ENCODE measurements around the gene MLLT6. TPM values are rescaled to one million over a fixed set of nuclear protein-coding genes. Genes with fewer than 3 reads are reported as not detected.

The MLLT6 gene
- total RNA-seq, 1 experiment from 2014 or later = 50.6 TPM

DNA sequence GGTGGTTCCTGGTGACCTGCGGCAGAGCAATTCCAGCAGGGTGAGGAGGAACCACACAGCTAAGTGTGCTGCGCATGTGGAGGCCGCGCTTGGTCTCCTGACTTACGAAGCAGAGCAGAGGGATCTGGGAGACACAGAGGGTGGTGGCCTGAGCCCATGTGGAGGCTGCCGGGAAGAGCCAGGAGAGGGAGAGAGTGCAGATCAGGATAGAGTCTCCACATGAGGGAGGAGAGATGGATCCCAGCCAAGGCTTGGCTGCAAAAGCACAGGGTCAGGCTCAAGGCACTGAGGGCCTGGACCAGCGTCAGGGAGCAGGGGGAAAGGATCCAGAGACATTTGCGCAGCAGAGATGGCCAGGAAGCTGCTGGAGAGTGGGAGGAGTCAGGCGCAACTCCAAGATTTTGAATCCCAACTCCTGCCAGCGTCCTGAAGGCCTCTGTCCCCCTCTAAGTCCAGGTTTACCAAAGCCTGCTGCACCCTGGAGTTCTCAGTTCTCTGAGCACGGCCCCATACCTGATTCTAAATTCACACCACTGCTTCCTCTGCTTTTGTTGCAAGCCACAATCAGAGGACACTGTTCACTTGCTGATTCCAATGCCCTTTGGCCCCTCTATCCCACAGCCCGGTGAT lies 11.3 kb upstream of the MLLT6 start:
- intact Hi-C loops (cut with micrococcal nuclease; ENCODE audit: unreplicated experiment) = no loop called here
- Histone ChIP-seq H3K4me3 (ENCODE audit: low read depth in 2 of 2, low read length in 2 of 2) (no peak overlapping the region), H3K4me1 (ENCODE audit: control insufficient read depth, insufficient read depth, low read length) (peaks cover 4% of the 10 kb centered on the region; the same call in 1 of the 2 replicates), H3K27me3 (ENCODE audit: control insufficient read depth, insufficient read depth, low read length) (no peaks in the 10 kb centered on the region), H3K9me3 (ENCODE audit: control insufficient read depth, insufficient read depth, low read depth, low read length) (no peaks in the 10 kb centered on the region), H3K27ac (ENCODE audit: low read length) (no peak overlapping the region; the same call in 1 of the 2 replicates), H3K36me3 (ENCODE audit: control insufficient read depth, insufficient read depth, low read length) (no peaks in the 10 kb centered on the region)
- ATAC-seq = no peak
- CTCF ChIA-PET = no interaction called here
- BruUV-seq (replicated peaks) = no TSS peak
- POLR2A ChIA-PET = no interaction called here
- in situ Hi-C loops (cut with HindIII; ENCODE audit: low pct_unique_long_range_greater_than_20kb, low sequenced_read_pairs) = no loop called here
- no peak for DNase-seq (ENCODE audit: low read depth, low spot score)
- TF ChIP-seq, protein P1, sequence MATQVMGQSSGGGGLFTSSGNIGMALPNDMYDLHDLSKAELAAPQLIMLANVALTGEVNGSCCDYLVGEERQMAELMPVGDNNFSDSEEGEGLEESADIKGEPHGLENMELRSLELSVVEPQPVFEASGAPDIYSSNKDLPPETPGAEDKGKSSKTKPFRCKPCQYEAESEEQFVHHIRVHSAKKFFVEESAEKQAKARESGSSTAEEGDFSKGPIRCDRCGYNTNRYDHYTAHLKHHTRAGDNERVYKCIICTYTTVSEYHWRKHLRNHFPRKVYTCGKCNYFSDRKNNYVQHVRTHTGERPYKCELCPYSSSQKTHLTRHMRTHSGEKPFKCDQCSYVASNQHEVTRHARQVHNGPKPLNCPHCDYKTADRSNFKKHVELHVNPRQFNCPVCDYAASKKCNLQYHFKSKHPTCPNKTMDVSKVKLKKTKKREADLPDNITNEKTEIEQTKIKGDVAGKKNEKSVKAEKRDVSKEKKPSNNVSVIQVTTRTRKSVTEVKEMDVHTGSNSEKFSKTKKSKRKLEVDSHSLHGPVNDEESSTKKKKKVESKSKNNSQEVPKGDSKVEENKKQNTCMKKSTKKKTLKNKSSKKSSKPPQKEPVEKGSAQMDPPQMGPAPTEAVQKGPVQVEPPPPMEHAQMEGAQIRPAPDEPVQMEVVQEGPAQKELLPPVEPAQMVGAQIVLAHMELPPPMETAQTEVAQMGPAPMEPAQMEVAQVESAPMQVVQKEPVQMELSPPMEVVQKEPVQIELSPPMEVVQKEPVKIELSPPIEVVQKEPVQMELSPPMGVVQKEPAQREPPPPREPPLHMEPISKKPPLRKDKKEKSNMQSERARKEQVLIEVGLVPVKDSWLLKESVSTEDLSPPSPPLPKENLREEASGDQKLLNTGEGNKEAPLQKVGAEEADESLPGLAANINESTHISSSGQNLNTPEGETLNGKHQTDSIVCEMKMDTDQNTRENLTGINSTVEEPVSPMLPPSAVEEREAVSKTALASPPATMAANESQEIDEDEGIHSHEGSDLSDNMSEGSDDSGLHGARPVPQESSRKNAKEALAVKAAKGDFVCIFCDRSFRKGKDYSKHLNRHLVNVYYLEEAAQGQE (IDR thresholded peaks at IDR 0.05; ENCODE audit: insufficient read depth in 1 of 2, low read depth in 2 of 2, low read length in 1 of 2) = no peak
- TF ChIP-seq TCF7L2 (IDR thresholded peaks at IDR 0.05; ENCODE audit: low read depth, low read length) = no peak
- no peak for TF ChIP-seq POLR2AphosphoS5 (IDR thresholded peaks at IDR 0.05; ENCODE audit: low read depth, low read length)
- TF ChIP-seq, protein P2, sequence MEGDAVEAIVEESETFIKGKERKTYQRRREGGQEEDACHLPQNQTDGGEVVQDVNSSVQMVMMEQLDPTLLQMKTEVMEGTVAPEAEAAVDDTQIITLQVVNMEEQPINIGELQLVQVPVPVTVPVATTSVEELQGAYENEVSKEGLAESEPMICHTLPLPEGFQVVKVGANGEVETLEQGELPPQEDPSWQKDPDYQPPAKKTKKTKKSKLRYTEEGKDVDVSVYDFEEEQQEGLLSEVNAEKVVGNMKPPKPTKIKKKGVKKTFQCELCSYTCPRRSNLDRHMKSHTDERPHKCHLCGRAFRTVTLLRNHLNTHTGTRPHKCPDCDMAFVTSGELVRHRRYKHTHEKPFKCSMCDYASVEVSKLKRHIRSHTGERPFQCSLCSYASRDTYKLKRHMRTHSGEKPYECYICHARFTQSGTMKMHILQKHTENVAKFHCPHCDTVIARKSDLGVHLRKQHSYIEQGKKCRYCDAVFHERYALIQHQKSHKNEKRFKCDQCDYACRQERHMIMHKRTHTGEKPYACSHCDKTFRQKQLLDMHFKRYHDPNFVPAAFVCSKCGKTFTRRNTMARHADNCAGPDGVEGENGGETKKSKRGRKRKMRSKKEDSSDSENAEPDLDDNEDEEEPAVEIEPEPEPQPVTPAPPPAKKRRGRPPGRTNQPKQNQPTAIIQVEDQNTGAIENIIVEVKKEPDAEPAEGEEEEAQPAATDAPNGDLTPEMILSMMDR (IDR thresholded peaks at IDR 0.05) = no peak
- TF ChIP-seq SIN3A (IDR thresholded peaks at IDR 0.05; ENCODE audit: borderline replicate concordance, insufficient read depth, low read depth, low read length) = no peak

DNA sequence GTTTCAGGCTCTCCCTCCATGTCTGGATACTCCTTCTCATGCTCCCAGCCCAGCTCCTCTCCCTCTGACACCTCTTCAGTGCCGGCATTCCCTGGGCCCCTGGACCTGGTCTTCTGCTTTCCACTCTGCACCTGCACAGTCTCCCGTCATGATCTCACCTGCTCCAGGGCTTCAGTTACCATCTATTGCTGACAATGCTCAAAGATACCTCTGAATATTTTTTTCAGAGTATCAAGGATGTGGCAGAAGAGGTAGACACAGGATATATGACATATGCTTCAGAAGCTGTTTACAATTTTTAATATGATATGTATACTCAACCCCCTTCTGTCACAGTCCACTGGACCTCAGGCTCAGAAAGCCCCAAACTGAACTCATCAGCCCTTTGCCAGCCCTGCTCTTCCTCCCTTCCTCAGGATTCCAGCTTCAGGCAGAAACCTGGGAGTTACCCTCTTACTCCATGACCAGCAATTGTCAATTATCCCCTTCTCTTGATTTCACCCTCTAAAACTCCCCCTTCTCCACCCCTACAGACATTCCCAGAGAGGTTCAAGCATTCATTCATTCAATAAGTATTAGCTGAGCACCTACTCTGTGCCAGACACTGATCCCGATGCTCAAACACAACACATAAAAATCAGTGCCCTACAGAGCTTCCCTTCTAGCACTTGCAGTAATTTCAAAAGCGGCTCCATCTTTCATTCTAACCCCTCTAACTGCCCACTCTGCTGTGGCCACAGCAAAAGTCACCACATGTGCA lies 7.8 kb upstream of the MLLT6 start:
- TF ChIP-seq, protein P2 (IDR thresholded peaks at IDR 0.05) = no peak
- TF ChIP-seq SIN3A (IDR thresholded peaks at IDR 0.05; ENCODE audit: borderline replicate concordance, insufficient read depth, low read depth, low read length) = no peak
- no peak for TF ChIP-seq POLR2AphosphoS5 (IDR thresholded peaks at IDR 0.05; ENCODE audit: low read depth, low read length)
- TF ChIP-seq TCF7L2 (IDR thresholded peaks at IDR 0.05; ENCODE audit: low read depth, low read length) = no peak
- TF ChIP-seq, protein P1 (IDR thresholded peaks at IDR 0.05; ENCODE audit: insufficient read depth in 1 of 2, low read depth in 2 of 2, low read length in 1 of 2) = no peak
- H3K27ac ChIP-seq (ENCODE audit: low read length) = no peak overlapping the region
- ChIA-PET POLR2A (interaction anchor here (0.6 kb wide), 1 partner anchor 150 kb away, joined by 4 read pairs; no protein-coding TSS in a partner anchor), CTCF (no interaction called here)
- no peaks in the 10 kb centered on the region for H3K36me3 ChIP-seq (ENCODE audit: control insufficient read depth, insufficient read depth, low read length)
- ATAC-seq = no peak
- no peak overlapping the region for H3K4me3 ChIP-seq (ENCODE audit: low read depth in 2 of 2, low read length in 2 of 2)
- no TSS peak for BruUV-seq (replicated peaks)
- intact Hi-C loops (cut with micrococcal nuclease; ENCODE audit: unreplicated experiment) = no loop called here
- no peaks in the 10 kb centered on the region for H3K9me3 ChIP-seq (ENCODE audit: control insufficient read depth, insufficient read depth, low read depth, low read length)
- no peak for DNase-seq (ENCODE audit: low read depth, low spot score)
- in situ Hi-C loops (cut with HindIII; ENCODE audit: low pct_unique_long_range_greater_than_20kb, low sequenced_read_pairs) = no loop called here
- peaks cover 14% of the 10 kb centered on the region for H3K4me1 ChIP-seq (ENCODE audit: control insufficient read depth, insufficient read depth, low read length)
- no peaks in the 10 kb centered on the region for H3K27me3 ChIP-seq (ENCODE audit: control insufficient read depth, insufficient read depth, low read length)

Measured in Panc1 (cell line).